GM18873 (cell line): ENCODE data around the gene PLEKHB2.
"Not testable (repeated sequence)": the region's sequence is repeated elsewhere in the genome, so short reads cannot be mapped to it uniquely, and the experiment has no call there.

Experiments used
- ATAC-seq: cut with Tn5 transposase; IDR thresholded peaks from one replicate; pipeline ENCODE4 v1.9.1; 2021; ENCODE audit warnings: mild to moderate bottlenecking, moderate library complexity, moderate number of reproducible peaks; ENCODE audit not compliant: unreplicated experiment, low FRiP score

PLEKHB2 gene

GRCh38 chr2:131093006-131093695 is 12.0 kb upstream of the PLEKHB2 start, which contains the start of gene FAM168B:
Gene FAM168B, minus strand, starts transcription at chr2:131093460. Its CDS starts 10,814 bp downstream, at chr2:131082646.
- ATAC-seq, result peak; percentile 70

GRCh38 chr2:131093696-131094462 is 11.3 kb upstream of the PLEKHB2 start:
- peak; percentile 76 for ATAC-seq

- ATAC-seq, result no peak
Observed at GRCh38 chr2:131094463-131095281, 10.5 kb upstream of the PLEKHB2 start.

GRCh38 chr2:131103165-131103564 is 2.0 kb upstream of the PLEKHB2 start:
- no peak for ATAC-seq

- peak; percentile 63 for ATAC-seq
Observed at GRCh38 chr2:131104487-131105155, 515 bp upstream of the PLEKHB2 start.

GRCh38 chr2:131105950-131106801 is 1.0 kb downstream of the PLEKHB2 start:
- ATAC-seq, result peak; percentile 34

- ATAC-seq, result no peak
Observed at GRCh38 chr2:131112529-131112928, 7.4 kb downstream of the PLEKHB2 start.

GRCh38 chr2:131113566-131114227 is 8.6 kb downstream of the PLEKHB2 start:
- ATAC-seq, result no peak

- ATAC-seq, result not testable (repeated sequence)
Observed at GRCh38 chr2:131114950-131115349, 9.8 kb downstream of the PLEKHB2 start.

GRCh38 chr2:131115752-131116151 is 10.6 kb downstream of the PLEKHB2 start:
- ATAC-seq, result no peak

GRCh38 chr2:131120815-131121317 is 15.7 kb downstream of the PLEKHB2 start:
- ATAC-seq, result no peak

GRCh38 chr2:131121464-131121863 is 16.3 kb downstream of the PLEKHB2 start:
- no peak for ATAC-seq

GRCh38 chr2:131122496-131122895 is 17.4 kb downstream of the PLEKHB2 start:
- no peak for ATAC-seq

GRCh38 chr2:131123192-131123591 is 18.1 kb downstream of the PLEKHB2 start:
- no peak for ATAC-seq

- ATAC-seq, result no peak
Observed at GRCh38 chr2:131125195-131125757, 20.1 kb downstream of the PLEKHB2 start.

- ATAC-seq, result no peak
Observed at GRCh38 chr2:131126436-131126835, 21.3 kb downstream of the PLEKHB2 start.

- ATAC-seq, result no peak
Observed at GRCh38 chr2:131127076-131127475, 21.9 kb downstream of the PLEKHB2 start.

- ATAC-seq, result no peak
Observed at GRCh38 chr2:131127981-131128380, 22.8 kb downstream of the PLEKHB2 start.

- ATAC-seq, result no peak
Observed at GRCh38 chr2:131130298-131130596, 25.1 kb downstream of the PLEKHB2 start.
